H1 (cell line): ENCODE data around the gene DNAL4. TPM values are rescaled to one million over a fixed set of nuclear protein-coding genes. Genes with fewer than 3 reads are reported as not detected.

ENCODE experiments used
- CTCF ChIA-PET: fragments of 300-600 bp; sonication (Branson Sonifier 250); formaldehyde crosslinking; loops from one replicate; lab custom pipeline; 2021; ENCODE audit not compliant: partially characterized antibody; lab: Charles Lee
- POLR2A ChIA-PET: fragments of 300-600 bp; sonication (Branson Sonifier 250); formaldehyde crosslinking; loops from one replicate; lab custom pipeline; 2021; ENCODE audit warnings: inconsistent platforms; ENCODE audit not compliant: partially characterized antibody; lab: Charles Lee
- DNase-seq, 2 experiments: peaks; one replicate each; pipeline versions ENCODE4 v3.0.0 to v3.0.0-alpha.2; 2010 to 2022; ENCODE audit warnings: low spot score in 2 of 2, low read depth in 1 of 2, mixed read lengths in 1 of 2
- FAIRE-seq: peaks from 2 replicates; lab custom pipeline; 2011; peaks lifted over from hg19 to GRCh38; lab: Jason Lieb, UNC
- H2AFZ ChIP-seq: 2 replicates; pipeline ENCODE4 v1.8.1; 2012; ENCODE audit warnings: low read length, inconsistent platforms
- H2AK5ac ChIP-seq: 2 replicates; pipeline ENCODE4 v1.6.1; 2013; ENCODE audit warnings: low read depth, low read length
- H2BK120ac ChIP-seq: replicated peaks from 2 replicates; pipeline ENCODE3; 2013; ENCODE audit warnings: low read depth, low read length, inconsistent platforms
- H2BK12ac ChIP-seq: 2 replicates; pipeline ENCODE4 v1.6.1; 2013; ENCODE audit warnings: low read depth, low read length
- H2BK15ac ChIP-seq: 2 replicates; pipeline ENCODE4 v1.6.1; 2013; ENCODE audit warnings: low read length
- H2BK20ac ChIP-seq: 2 replicates; pipeline ENCODE4 v1.6.1; 2013; ENCODE audit warnings: low read length
- H2BK5ac ChIP-seq: 2 replicates; pipeline ENCODE4 v1.6.1; 2013; ENCODE audit warnings: low read depth, low read length
- H3K14ac ChIP-seq: 2 replicates; pipeline ENCODE4 v1.6.1; 2013; ENCODE audit warnings: inconsistent platforms; ENCODE audit not compliant: insufficient read length
- H3K18ac ChIP-seq: 2 replicates; pipeline ENCODE4 v1.6.1; 2013; ENCODE audit warnings: low read length; ENCODE audit errors: extremely low read depth
- H3K23ac ChIP-seq: 2 replicates; pipeline ENCODE4 v1.6.1; 2013; ENCODE audit warnings: inconsistent platforms; ENCODE audit not compliant: insufficient read length
- H3K23me2 ChIP-seq: 2 replicates; pipeline ENCODE4 v1.6.1; 2013; ENCODE audit warnings: low read depth, low read length
- H3K27ac ChIP-seq: 2 replicates; pipeline ENCODE4 v1.6.1; 2011; ENCODE audit warnings: low read depth, low read length, inconsistent platforms
- H3K27me3 ChIP-seq, 4 experiments: replicated peaks in 1 of 4; 1 replicate in 1 of 4; 2 replicates in 3 of 4; pipeline versions ENCODE4 v1.6.1 to v1.8.1; 2011 to 2013; ENCODE audit warnings: low read length in 3 of 4, mild to moderate bottlenecking in 3 of 4, inconsistent platforms in 2 of 4, mixed read lengths in 2 of 4, moderate library complexity in 1 of 4; ENCODE audit not compliant: control insufficient read depth in 3 of 4, insufficient read depth in 3 of 4; ENCODE audit errors: extremely low read depth in 1 of 4
- H3K36me3 ChIP-seq, 4 experiments: 2 replicates each; pipeline versions ENCODE4 v1.6.1 to v1.8.1; 2011 to 2013; ENCODE audit warnings: mild to moderate bottlenecking in 4 of 4, low read length in 3 of 4, moderate library complexity in 2 of 4, control low read depth in 1 of 4, inconsistent platforms in 1 of 4; ENCODE audit not compliant: insufficient read depth in 4 of 4, control insufficient read depth in 2 of 4
- H3K4ac ChIP-seq: replicated peaks from 2 replicates; pipeline ENCODE3; 2013; ENCODE audit warnings: low read length, low read depth, mixed read lengths, inconsistent platforms; ENCODE audit not compliant: insufficient read length
- H3K4me1 ChIP-seq, 4 experiments: replicated peaks in 1 of 4; 1 replicate in 1 of 4; 2 replicates in 3 of 4; pipeline versions ENCODE4 v1.6.1 to v1.8.1; 2011 to 2013; ENCODE audit warnings: low read length in 3 of 4, inconsistent platforms in 2 of 4, mixed read lengths in 1 of 4; ENCODE audit not compliant: insufficient read depth in 4 of 4, control insufficient read depth in 3 of 4
- H3K4me2 ChIP-seq, 2 experiments: 2 replicates each; pipeline versions ENCODE4 v1.6.1 to v1.8.1; 2011 to 2013; ENCODE audit warnings: low read depth in 2 of 2, low read length in 2 of 2, control low read depth in 1 of 2, inconsistent platforms in 1 of 2, mild to moderate bottlenecking in 1 of 2; ENCODE audit not compliant: insufficient read depth in 1 of 2
- H3K4me3 ChIP-seq, 4 experiments: fragments of 200-600, 300-600 bp in 1 of 4; sonication (generic), shearing (Covaris generic), sonication (Bioruptor Twin) in 1 of 4; 2 replicates each; pipeline versions ENCODE4 v1.5.1 to v1.8.1; 2011 to 2016; ENCODE audit warnings: low read length in 4 of 4, low read depth in 3 of 4, control low read depth in 2 of 4, inconsistent platforms in 2 of 4, mild to moderate bottlenecking in 2 of 4, mixed read lengths in 1 of 4, moderate library complexity in 1 of 4; ENCODE audit not compliant: insufficient read depth in 2 of 4; ENCODE audit errors: extremely low read depth in 1 of 4
- H3K56ac ChIP-seq: replicated peaks from 2 replicates; pipeline ENCODE3; 2013; ENCODE audit warnings: low read depth, mild to moderate bottlenecking, mixed read lengths, low read length, inconsistent platforms; ENCODE audit not compliant: insufficient read length
- H3K79me1 ChIP-seq: 2 replicates; pipeline ENCODE4 v1.6.1; 2013; ENCODE audit warnings: low read depth, low read length, control low read depth
- H3K79me2 ChIP-seq, 2 experiments: 2 replicates each; pipeline versions ENCODE4 v1.6.1 to v1.8.1; 2012 to 2013; ENCODE audit warnings: low read length in 2 of 2, mild to moderate bottlenecking in 2 of 2, inconsistent platforms in 1 of 2; ENCODE audit not compliant: insufficient read depth in 2 of 2, control insufficient read depth in 1 of 2
- H3K9ac ChIP-seq, 4 experiments: replicated peaks in 1 of 4; 1 replicate in 1 of 4; 2 replicates in 3 of 4; pipeline versions ENCODE4 v1.6.1 to v1.8.1; 2011 to 2013; ENCODE audit warnings: low read depth in 3 of 4, low read length in 3 of 4, control low read depth in 2 of 4, mild to moderate bottlenecking in 2 of 4, moderate library complexity in 2 of 4, inconsistent platforms in 1 of 4; ENCODE audit errors: extremely low read depth in 1 of 4
- H3K9me3 ChIP-seq, 2 experiments: 2 replicates each; pipeline versions ENCODE4 v1.6.1 to v1.8.1; 2012 to 2013; ENCODE audit warnings: mild to moderate bottlenecking in 2 of 2, moderate library complexity in 2 of 2, control low read depth in 1 of 2, inconsistent platforms in 1 of 2, low read depth in 1 of 2, low read length in 1 of 2, mixed read lengths in 1 of 2; ENCODE audit not compliant: insufficient read depth in 2 of 2
- H4K20me1 ChIP-seq, 2 experiments: replicated peaks in 1 of 2; 2 replicates each; pipeline versions ENCODE3 to v1.8.1; 2011 to 2013; ENCODE audit warnings: inconsistent platforms in 2 of 2, low read length in 2 of 2, mild to moderate bottlenecking in 1 of 2; ENCODE audit not compliant: insufficient read depth in 2 of 2, control insufficient read depth in 1 of 2
- H4K5ac ChIP-seq: 2 replicates; pipeline ENCODE4 v1.6.1; 2013; ENCODE audit warnings: low read length, low read depth, mixed read lengths, inconsistent platforms; ENCODE audit not compliant: insufficient read length
- H4K8ac ChIP-seq: 2 replicates; pipeline ENCODE4 v1.8.0; 2013; ENCODE audit warnings: mild to moderate bottlenecking, moderate library complexity, low read length, inconsistent platforms; ENCODE audit not compliant: insufficient read depth; ENCODE audit errors: extremely low read depth
- H4K91ac ChIP-seq: replicated peaks from 2 replicates; pipeline ENCODE3; 2013; ENCODE audit warnings: low read length, mixed read lengths, inconsistent platforms; ENCODE audit not compliant: insufficient read length
- POLR2AphosphoS5 ChIP-seq: IDR thresholded peaks from 2 replicates; pipeline ENCODE4 v1.6.1; 2011; ENCODE audit warnings: low read depth, low read length
- SAP30 ChIP-seq: fragments of 300-600 bp; sonication (generic); IDR thresholded peaks from 2 replicates; pipeline ENCODE4 v1.7.1; 2012; ENCODE audit warnings: low read length, moderate library complexity, mild to moderate bottlenecking, inconsistent platforms; ENCODE audit not compliant: insufficient read depth, insufficient replicate concordance
- WGBS, 2 experiments: shearing (Covaris generic) in 1 of 2; methylation state at CpG; one replicate each; pipeline versions ENCODE4 v1.1.6 to v1.1.7; 2013 to 2015; ENCODE audit warnings: low lambda C conversion rate in 2 of 2, mixed read lengths in 2 of 2, inconsistent platforms in 1 of 2, low coverage in 1 of 2, missing lambda C conversion rate in 1 of 2; ENCODE audit not compliant: insufficient replicate concordance in 2 of 2, insufficient coverage in 1 of 2, insufficient read length in 1 of 2; ENCODE audit errors: extremely low coverage in 1 of 2, missing lambda C conversion rate in 1 of 2; 5-methylcytosine and 5-hydroxymethylcytosine counted together
- polyA plus RNA-seq, 7 experiments: library from polyadenylated mRNA; depleted of rRNA in 3 of 7; stranded (reverse) in 5 of 7; unstranded in 2 of 7; fragments of >200 nt in 5 of 7; fragments of 200-250 nt in 2 of 7; gene quantifications; 1 replicate in 5 of 7; 2 replicates in 1 of 7; 4 replicates in 1 of 7; pipeline versions ENCODE4 v1.2.1 to v1.2.3, GENCODE V29; 2011 to 2013; ENCODE audit warnings: missing spikeins in 2 of 7, mixed read lengths in 2 of 7
- total RNA-seq: library from RNA; stranded (reverse); fragmentation: NEBNext Ultra II Directional; extraction: Animal tissue kit (Norgen Biotek cat#: 25700); gene quantifications from 2 replicates; pipeline ENCODE4 v1.2.1, GENCODE V29; 2021
- TF ChIP-seq, protein P1 (sequence below): IDR thresholded peaks from 2 replicates; pipeline ENCODE4 v1.6.1; 2011; ENCODE audit warnings: low read length, improper control_type of control experiment

The DNAL4 gene
- total and polyA plus RNA-seq, 2 of the 8 experiments (the other 6 are each of a cell fraction or from before 2014, with no cell fraction given), result 8.8 to 14.0 TPM

DNA sequence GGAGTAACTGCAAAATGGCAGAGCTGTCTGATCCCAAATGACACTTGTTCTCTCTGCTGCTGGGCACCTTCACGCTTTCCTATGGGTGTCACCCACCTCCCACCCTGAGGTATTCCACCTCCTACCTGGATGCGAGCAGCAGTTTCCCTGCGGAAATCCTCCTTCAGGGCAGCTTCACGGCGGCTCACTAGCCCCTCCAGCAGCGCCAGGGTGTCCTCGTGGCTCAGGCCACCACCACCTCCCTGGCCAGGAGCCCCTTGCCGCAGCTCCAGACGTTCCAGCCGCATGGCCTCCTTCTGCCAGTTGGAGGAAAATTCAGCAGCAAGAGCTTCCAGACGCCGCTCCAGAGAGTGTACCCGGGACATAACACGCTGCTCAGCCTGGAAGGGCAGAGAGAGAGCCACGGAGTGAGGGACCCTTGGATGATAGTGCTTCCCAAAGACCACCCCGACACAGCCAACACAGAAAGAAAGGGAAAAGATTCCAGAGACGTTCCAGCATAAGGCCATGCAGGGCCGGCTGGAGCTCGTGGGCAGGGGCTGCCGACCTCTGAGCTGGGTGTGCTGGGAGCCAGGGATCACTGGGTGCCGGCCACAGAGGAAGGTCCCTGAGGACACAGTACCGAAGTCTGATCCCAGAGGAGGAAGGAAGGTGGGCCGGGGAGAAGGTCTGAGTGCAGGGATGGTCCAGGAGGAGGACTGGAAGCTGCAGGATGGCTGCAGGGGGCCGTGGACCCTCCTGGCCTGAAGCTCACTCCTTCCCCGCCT, 51.6 kb downstream of the DNAL4 start:
- Histone ChIP-seq H4K91ac (no peak overlapping the region), H3K36me3 (peaks cover 0 to 12% (median 8%) of the 10 kb centered on the region in 4 experiments; a peak in 2 of 8 replicates), H3K4me1 (no peaks in the 10 kb centered on the region), H3K23ac (no peak overlapping the region), H3K4me3 (no peak overlapping the region), H3K27me3 (no peaks in the 10 kb centered on the region), H3K56ac (no peak overlapping the region), H3K14ac (no peak overlapping the region), H3K79me2 (no peaks in the 10 kb centered on the region), H2AFZ (no peak overlapping the region), H3K4me2 (no peak overlapping the region), H2BK12ac (no peak overlapping the region), H3K79me1 (no peaks in the 10 kb centered on the region), H2AK5ac (no peak overlapping the region), H4K5ac (no peak overlapping the region), H3K9ac (no peak overlapping the region), H3K18ac (no peak overlapping the region), H3K23me2 (no peaks in the 10 kb centered on the region), H2BK5ac (no peak overlapping the region), H2BK120ac (no peak overlapping the region), H3K4ac (no peak overlapping the region), H3K9me3 (no peaks in the 10 kb centered on the region), H2BK20ac (no peak overlapping the region), H4K20me1 (peaks cover 0 to 7% of the 10 kb centered on the region in 2 experiments), H3K27ac (no peak overlapping the region), H4K8ac (no peak overlapping the region; the same call in 1 of the 2 replicates), H2BK15ac (no peak overlapping the region)
- ChIA-PET POLR2A (interaction anchor here (0.6 to 13.2 kb wide), 10 partner anchors 8 to 101 kb away, joined by 3 to 112 read pairs (median 4); partner anchors contain the start of gene SUN2), CTCF (interaction anchor here (0.5 to 4.4 kb wide), 7 partner anchors 9 to 253 kb away, joined by 3 to 29 read pairs (median 11); no protein-coding TSS in a partner anchor)
- TF ChIP-seq POLR2AphosphoS5 (0 out of 2 replicates have a peak, but pooled peaks have one; percentile 14), SAP30 (no peak)
- TF ChIP-seq, protein P1, sequence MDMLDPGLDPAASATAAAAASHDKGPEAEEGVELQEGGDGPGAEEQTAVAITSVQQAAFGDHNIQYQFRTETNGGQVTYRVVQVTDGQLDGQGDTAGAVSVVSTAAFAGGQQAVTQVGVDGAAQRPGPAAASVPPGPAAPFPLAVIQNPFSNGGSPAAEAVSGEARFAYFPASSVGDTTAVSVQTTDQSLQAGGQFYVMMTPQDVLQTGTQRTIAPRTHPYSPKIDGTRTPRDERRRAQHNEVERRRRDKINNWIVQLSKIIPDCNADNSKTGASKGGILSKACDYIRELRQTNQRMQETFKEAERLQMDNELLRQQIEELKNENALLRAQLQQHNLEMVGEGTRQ, result no peak
- no peak for DNase-seq
- FAIRE-seq, result no peak
- WGBS, 2 experiments, result 89% methylated on average over 25 of the region's 25 CpGs; no CpG with 5 or more reads in 1 of the 2 experiments
